T47D (cell line): ENCODE results near the gene MRPL39.
A peak's percentile ranks its signal among the peaks of the same experiment; 100 is the strongest.

Experiments used
- DNase-seq, 2 experiments: peaks; one replicate each; pipeline versions ENCODE4 v3.0.0 to v3.0.0-alpha.2; 2011 to 2012; ENCODE audit warnings: low read depth in 1 of 2, low spot score in 1 of 2
- JUND ChIP-seq: IDR thresholded peaks from 2 replicates; pipeline ENCODE4 v1.6.1; 2012; ENCODE audit warnings: low read depth
- in situ Hi-C: cut with HindIII; loops from 2 replicates; pipeline ENCODE4 v1.10.0; 2016; ENCODE audit warnings: low sequenced_read_pairs, low pct_unique_long_range_greater_than_20kb

The MRPL39 gene

GRCh38 chr21:25584833-25585676, 22.2 kb downstream of the MRPL39 start:
- in situ Hi-C loops: no loop called here
- no peak for TF ChIP-seq JUND
- no peak for DNase-seq

GRCh38 chr21:25583370-25584130, 23.7 kb downstream of the MRPL39 start:
- DNase-seq: no peak
- no peak for TF ChIP-seq JUND
- in situ Hi-C loops: no loop called here

- no peak for TF ChIP-seq JUND
- no peak for DNase-seq
- in situ Hi-C loops: no loop called here
These were observed 24.4 kb downstream of the MRPL39 start for GRCh38 chr21:25582888-25583287.

GRCh38 chr21:25582164-25582790, 25.0 kb downstream of the MRPL39 start:
- in situ Hi-C loops: no loop called here
- no peak for DNase-seq
- no peak for TF ChIP-seq JUND

GRCh38 chr21:25581582-25581981, 25.7 kb downstream of the MRPL39 start:
- in situ Hi-C loops: no loop called here
- no peak for TF ChIP-seq JUND
- no peak for DNase-seq

- TF ChIP-seq JUND: no peak
- in situ Hi-C loops: no loop called here
- no peak for DNase-seq
These were observed 26.4 kb downstream of the MRPL39 start for GRCh38 chr21:25580912-25581260.

GRCh38 chr21:25579226-25580013, 27.9 kb downstream of the MRPL39 start:
- in situ Hi-C loops: no loop called here
- no peak for TF ChIP-seq JUND
- DNase-seq: no peak

GRCh38 chr21:25578056-25578961, 29.0 kb downstream of the MRPL39 start:
- in situ Hi-C loops: no loop called here
- DNase-seq: no peak
- no peak for TF ChIP-seq JUND

- no peak for DNase-seq
- in situ Hi-C loops: no loop called here
- TF ChIP-seq JUND: no peak
These were observed 29.7 kb downstream of the MRPL39 start for GRCh38 chr21:25577424-25578055.

GRCh38 chr21:25573409-25574206, 33.7 kb downstream of the MRPL39 start:
- no peak for TF ChIP-seq JUND
- in situ Hi-C loops: no loop called here
- DNase-seq: peak in 1 of 2 experiments; percentile 31
